Neuronal stem cell (in vitro differentiated cells): Measurements from ENCODE around the gene CMPK2.

Source experiments
- DNase-seq: peaks from one replicate; pipeline ENCODE4 v3.0.0-alpha.2; 2013; ENCODE audit warnings: low spot score
- H2AFZ ChIP-seq: one replicate; pipeline ENCODE4 v1.6.1; 2013; ENCODE audit warnings: mild to moderate bottlenecking, low read length, inconsistent platforms
- H2AK5ac ChIP-seq: 2 replicates; pipeline ENCODE4 v1.6.1; 2013; ENCODE audit warnings: low read depth, mild to moderate bottlenecking, inconsistent platforms, low read length, moderate library complexity, mixed read lengths
- H2BK120ac ChIP-seq: 2 replicates; pipeline ENCODE4 v1.6.1; 2013; ENCODE audit warnings: low read depth, mild to moderate bottlenecking, inconsistent platforms, low read length, moderate library complexity, mixed read lengths
- H2BK12ac ChIP-seq: one replicate; pipeline ENCODE4 v1.6.1; 2013; ENCODE audit warnings: low read length, inconsistent platforms
- H2BK15ac ChIP-seq: 2 replicates; pipeline ENCODE4 v1.6.1; 2013; ENCODE audit warnings: mild to moderate bottlenecking, low read length, inconsistent platforms, mixed read lengths
- H2BK5ac ChIP-seq: one replicate; pipeline ENCODE4 v1.6.1; 2013; ENCODE audit warnings: inconsistent platforms, mild to moderate bottlenecking, low read length, moderate library complexity
- H3K14ac ChIP-seq: one replicate; pipeline ENCODE4 v1.6.1; 2013; ENCODE audit warnings: low read length, inconsistent platforms
- H3K18ac ChIP-seq: 2 replicates; pipeline ENCODE4 v1.6.1; 2013; ENCODE audit warnings: low read length, inconsistent platforms
- H3K23ac ChIP-seq: 2 replicates; pipeline ENCODE4 v1.6.1; 2013; ENCODE audit warnings: low read depth, mild to moderate bottlenecking, mixed read lengths, low read length, inconsistent platforms; ENCODE audit not compliant: poor library complexity
- H3K27ac ChIP-seq: replicated peaks from 3 replicates; pipeline ENCODE4 v1.5.1; 2013; ENCODE audit warnings: low read length, inconsistent platforms
- H3K27me3 ChIP-seq, 3 experiments: 2 replicates each; pipeline ENCODE4 v1.6.1; 2013; ENCODE audit warnings: low read length in 3 of 3, mild to moderate bottlenecking in 2 of 3, inconsistent platforms in 1 of 3, low read depth in 1 of 3, mixed read lengths in 1 of 3, moderate library complexity in 1 of 3; ENCODE audit not compliant: control insufficient read depth in 3 of 3, insufficient read depth in 3 of 3
- H3K36me3 ChIP-seq, 2 donors: replicated peaks in 1 of 2; 2 replicates each; pipeline ENCODE4 v1.6.1; 2013; ENCODE audit warnings: low read length in 2 of 2; ENCODE audit not compliant: control insufficient read depth in 2 of 2, insufficient read depth in 2 of 2
- H3K4ac ChIP-seq: 2 replicates; pipeline ENCODE4 v1.6.1; 2013; ENCODE audit warnings: inconsistent platforms, mild to moderate bottlenecking, low read length, moderate library complexity
- H3K4me1 ChIP-seq, 2 donors: 1 replicate in 1 of 2; 2 replicates in 1 of 2; pipeline ENCODE4 v1.6.1; 2013; ENCODE audit warnings: low read length in 2 of 2, low read depth in 1 of 2; ENCODE audit not compliant: control insufficient read depth in 2 of 2, insufficient read depth in 1 of 2
- H3K4me2 ChIP-seq: one replicate; pipeline ENCODE4 v1.6.1; 2013; ENCODE audit warnings: mild to moderate bottlenecking, low read length, inconsistent platforms; ENCODE audit not compliant: insufficient read depth, poor library complexity, severe bottlenecking
- H3K4me3 ChIP-seq, 2 donors: 2 replicates each; pipeline ENCODE4 v1.5.1; 2013; ENCODE audit warnings: low read length in 2 of 2, mild to moderate bottlenecking in 2 of 2, inconsistent platforms in 1 of 2, moderate library complexity in 1 of 2
- H3K79me1 ChIP-seq: one replicate; pipeline ENCODE4 v1.6.1; 2013; ENCODE audit warnings: low read depth, mild to moderate bottlenecking, inconsistent platforms, low read length, moderate library complexity
- H3K9ac ChIP-seq: one replicate; pipeline ENCODE4 v1.6.1; 2013; ENCODE audit warnings: mild to moderate bottlenecking, low read depth, low read length, inconsistent platforms; ENCODE audit not compliant: poor library complexity
- H3K9me3 ChIP-seq, 2 donors: replicated peaks in 1 of 2; 2 replicates each; pipeline versions ENCODE3 to v1.6.1; 2013; ENCODE audit warnings: low read length in 2 of 2, mild to moderate bottlenecking in 2 of 2, inconsistent platforms in 1 of 2, low read depth in 1 of 2, mixed read lengths in 1 of 2, moderate library complexity in 1 of 2; ENCODE audit not compliant: control insufficient read depth in 2 of 2, insufficient read depth in 1 of 2
- H4K8ac ChIP-seq: one replicate; pipeline ENCODE4 v1.6.1; 2013; ENCODE audit warnings: low read depth, mild to moderate bottlenecking, inconsistent platforms, low read length, moderate library complexity
- H4K91ac ChIP-seq: one replicate; pipeline ENCODE4 v1.6.1; 2013; ENCODE audit warnings: low read length, low read depth, mild to moderate bottlenecking, inconsistent platforms; ENCODE audit not compliant: poor library complexity
- WGBS, 2 donors: extraction: QIAGEN DNeasy Blood & Tissue Kit; methylation state at CpG; one replicate each; pipeline ENCODE4 v1.1.7; 2013; ENCODE audit warnings: missing lambda C conversion rate in 2 of 2, mixed read lengths in 1 of 2; ENCODE audit not compliant: insufficient read length in 2 of 2, insufficient replicate concordance in 1 of 2; ENCODE audit errors: extremely low coverage in 2 of 2; 5-methylcytosine and 5-hydroxymethylcytosine counted together

The CMPK2 gene

DNA sequence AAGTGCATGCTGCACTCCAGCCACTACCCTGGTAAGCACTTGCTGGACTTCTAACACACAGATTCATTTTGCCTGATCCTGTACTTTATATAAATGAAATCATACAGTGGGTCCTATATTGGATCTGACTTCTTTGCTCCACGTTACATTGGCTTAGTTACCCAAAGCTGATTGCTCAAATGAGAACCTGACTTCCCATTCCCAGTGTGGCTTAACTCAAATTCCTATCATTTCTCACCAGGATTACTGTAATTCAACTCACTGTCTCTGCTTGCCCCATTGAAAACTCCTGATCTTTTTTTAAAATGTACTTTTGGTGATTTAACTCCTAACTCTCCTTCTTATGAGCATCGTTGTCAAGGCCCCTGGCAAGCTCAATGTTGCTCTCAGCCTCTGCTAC lies 13.3 kb upstream of the CMPK2 start:
- Histone ChIP-seq H3K27me3 (peaks cover 0 to 5% (median 0%) of the 10 kb centered on the region in 3 experiments), H4K91ac (no peak overlapping the region), H3K9me3 (peaks cover 5 to 10% of the 10 kb centered on the region in 2 donors), H3K4me1 (no peaks in the 10 kb centered on the region), H3K36me3 (no peaks in the 10 kb centered on the region), H3K4ac (no peak overlapping the region), H3K79me1 (no peaks in the 10 kb centered on the region), H2BK120ac (no peak overlapping the region), H2BK12ac (no peak overlapping the region), H4K8ac (no peak overlapping the region), H3K27ac (no peak overlapping the region), H3K14ac (no peak overlapping the region), H2AK5ac (no peak overlapping the region), H3K18ac (no peak overlapping the region), H2BK15ac (no peak overlapping the region), H3K9ac (no peak overlapping the region), H2AFZ (no peak overlapping the region), H3K4me2 (no peak overlapping the region), H2BK5ac (no peak overlapping the region), H3K23ac (no peak overlapping the region), H3K4me3 (no peak overlapping the region)
- no CpG with 5 or more reads among the region's 2 CpGs for WGBS, 2 donors
- DNase-seq, result no peak

DNA sequence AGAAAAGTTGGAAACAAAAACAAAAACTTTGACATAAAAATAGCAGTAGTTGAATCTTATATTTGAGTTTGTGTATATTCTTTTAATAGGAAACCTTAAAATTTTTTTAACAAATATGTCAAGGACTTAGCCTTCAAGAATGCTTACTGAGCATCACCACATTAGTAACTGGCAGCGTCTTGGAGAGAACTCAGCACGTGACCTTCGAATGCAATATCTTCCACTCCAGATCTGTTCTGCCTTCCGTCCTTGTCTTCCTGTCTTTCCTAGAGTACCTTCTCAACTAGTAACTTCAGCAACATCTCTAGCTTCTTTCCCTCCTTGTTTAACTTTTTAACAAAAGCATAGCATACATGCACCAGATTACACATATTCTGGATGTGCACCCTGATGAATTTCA lies 12.8 kb upstream of the CMPK2 start:
- no peak overlapping the region for H2AK5ac ChIP-seq
- H3K36me3 ChIP-seq, result no peaks in the 10 kb centered on the region
- H2AFZ ChIP-seq, result no peak overlapping the region
- H2BK15ac ChIP-seq, result no peak overlapping the region
- H3K18ac ChIP-seq, result no peak overlapping the region
- H3K79me1 ChIP-seq, result no peaks in the 10 kb centered on the region
- no peak overlapping the region for H3K23ac ChIP-seq
- H2BK12ac ChIP-seq, result no peak overlapping the region
- no peak overlapping the region for H3K4ac ChIP-seq
- no peaks in the 10 kb centered on the region for H3K4me1 ChIP-seq
- H2BK5ac ChIP-seq, result no peak overlapping the region
- WGBS, 2 donors, result no CpG with 5 or more reads among the region's 4 CpGs
- no peak overlapping the region for H4K8ac ChIP-seq
- no peak overlapping the region for H2BK120ac ChIP-seq
- H3K9me3 ChIP-seq, result peaks cover 5 to 12% of the 10 kb centered on the region in 2 donors
- DNase-seq, result no peak
- H3K4me2 ChIP-seq, result no peak overlapping the region
- no peak overlapping the region for H3K9ac ChIP-seq
- no peak overlapping the region for H3K14ac ChIP-seq
- H4K91ac ChIP-seq, result no peak overlapping the region
- H3K27me3 ChIP-seq, result peaks cover 0 to 2% (median 0%) of the 10 kb centered on the region in 3 experiments
- no peak overlapping the region for H3K27ac ChIP-seq
- H3K4me3 ChIP-seq, result no peak overlapping the region

DNA sequence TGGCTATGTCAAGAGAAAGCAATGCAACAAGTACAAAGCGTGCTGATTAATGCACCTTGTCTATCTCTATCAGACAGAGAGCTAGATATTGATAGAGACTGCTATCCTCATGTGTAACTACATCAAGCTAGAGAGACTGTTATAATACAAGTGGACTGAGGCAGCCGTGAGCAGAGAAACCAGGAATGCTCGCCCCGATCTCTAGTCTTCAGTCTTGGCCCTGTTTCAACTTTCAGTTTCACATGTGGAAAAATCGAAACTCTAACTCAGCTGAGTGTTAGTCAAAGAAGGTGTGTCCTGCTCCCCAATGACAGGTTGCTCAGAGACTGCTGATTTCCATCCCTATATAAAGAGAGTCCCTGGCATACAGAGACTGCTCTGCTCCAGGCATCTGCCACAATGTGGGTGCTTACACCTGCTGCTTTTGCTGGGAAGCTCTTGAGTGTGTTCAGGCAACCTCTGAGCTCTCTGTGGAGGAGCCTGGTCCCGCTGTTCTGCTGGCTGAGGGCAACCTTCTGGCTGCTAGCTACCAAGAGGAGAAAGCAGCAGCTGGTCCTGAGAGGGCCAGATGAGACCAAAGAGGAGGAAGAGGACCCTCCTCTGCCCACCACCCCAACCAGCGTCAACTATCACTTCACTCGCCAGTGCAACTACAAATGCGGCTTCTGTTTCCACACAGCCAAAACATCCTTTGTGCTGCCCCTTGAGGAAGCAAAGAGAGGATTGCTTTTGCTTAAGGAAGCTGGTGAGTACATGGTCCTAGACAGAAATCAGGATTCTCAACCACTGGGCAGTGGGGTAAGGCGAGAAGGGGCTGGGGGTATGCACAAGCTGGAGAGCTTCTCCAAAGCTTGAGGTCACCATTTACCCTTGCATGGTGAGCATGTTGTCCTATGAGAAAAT lies 11.9 kb upstream of the CMPK2 start, which contains the start of gene RSAD2:
Gene RSAD2 (plus strand): TSS at position 376 of the 903 bp plus-strand sequence. CDS start 24 bp downstream, at position 400.
- no peak within 1 kb of the TSS for H2AFZ ChIP-seq
- H3K27me3 ChIP-seq, result peaks cover 0 to 2% (median 0%) of the 10 kb centered on the region in 3 experiments
- H3K4ac ChIP-seq, result no peak within 1 kb of the TSS
- H3K14ac ChIP-seq, result no peak within 1 kb of the TSS
- no peak within 1 kb of the TSS for H3K4me2 ChIP-seq
- peak within 1 kb of the TSS in 1 of 2 donors; percentile 6 for H3K4me3 ChIP-seq
- no peak within 1 kb of the TSS for H3K27ac ChIP-seq
- H3K79me1 ChIP-seq, result no peaks in the 10 kb centered on the region
- DNase-seq, result no peak
- H3K9ac ChIP-seq, result no peak within 1 kb of the TSS
- no peak within 1 kb of the TSS for H3K23ac ChIP-seq
- H2BK12ac ChIP-seq, result no peak within 1 kb of the TSS
- H2BK15ac ChIP-seq, result no peak within 1 kb of the TSS
- WGBS, 2 donors, result no CpG with 5 or more reads among the region's 10 CpGs
- no peak within 1 kb of the TSS for H3K18ac ChIP-seq
- no peak within 1 kb of the TSS for H2AK5ac ChIP-seq
- H3K9me3 ChIP-seq, result peaks cover 5 to 12% of the 10 kb centered on the region in 2 donors
- H2BK5ac ChIP-seq, result no peak within 1 kb of the TSS
- H2BK120ac ChIP-seq, result no peak within 1 kb of the TSS
- no peak within 1 kb of the TSS for H4K91ac ChIP-seq
- no peaks in the 10 kb centered on the region for H3K36me3 ChIP-seq
- H3K4me1 ChIP-seq, result no peaks in the 10 kb centered on the region
- no peak within 1 kb of the TSS for H4K8ac ChIP-seq

DNA sequence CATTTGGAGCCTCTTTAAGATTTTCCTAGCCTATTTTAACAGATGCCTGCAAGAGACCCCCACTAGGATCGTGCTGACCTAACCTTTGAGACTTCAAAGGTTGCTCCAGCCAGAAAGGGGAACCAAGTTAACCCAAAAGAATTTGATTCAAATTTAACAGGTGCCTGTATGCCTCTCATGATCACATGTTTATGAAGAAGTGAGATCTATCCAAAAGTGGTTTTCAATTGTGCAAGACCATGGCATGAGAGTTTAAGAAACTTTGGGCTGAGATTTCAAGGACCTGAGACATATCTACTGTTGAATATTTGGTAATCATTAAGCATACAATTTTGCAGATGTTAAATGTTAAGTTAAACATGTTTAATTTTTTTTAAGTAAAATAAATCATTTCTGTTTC lies 10.6 kb upstream of the CMPK2 start:
- Histone ChIP-seq H3K9ac (no peak overlapping the region), H3K36me3 (no peaks in the 10 kb centered on the region), H3K23ac (no peak overlapping the region), H3K14ac (no peak overlapping the region), H4K8ac (no peak overlapping the region), H3K4me1 (no peaks in the 10 kb centered on the region), H2AFZ (no peak overlapping the region), H3K4me2 (no peak overlapping the region), H2BK12ac (no peak overlapping the region), H4K91ac (no peak overlapping the region), H3K4ac (no peak overlapping the region), H3K9me3 (peaks cover 2 to 12% of the 10 kb centered on the region in 2 donors), H2AK5ac (no peak overlapping the region), H3K27ac (no peak overlapping the region), H3K4me3 (no peak overlapping the region), H3K79me1 (no peaks in the 10 kb centered on the region), H2BK15ac (no peak overlapping the region), H2BK120ac (no peak overlapping the region), H3K27me3 (peaks cover 0 to 2% (median 0%) of the 10 kb centered on the region in 3 experiments), H3K18ac (no peak overlapping the region), H2BK5ac (no peak overlapping the region)
- no peak for DNase-seq
- no CpG with 5 or more reads among the region's 1 CpG for WGBS, 2 donors
